Karpas-422 (cell line): ENCODE data around the gene SYNJ2. TPM values are rescaled to one million over a fixed set of nuclear protein-coding genes. Genes with fewer than 3 reads are reported as not detected.
"Not testable (repeated sequence)": the region's sequence is repeated elsewhere in the genome, so short reads cannot be mapped to it uniquely, and the experiment has no call there.

Experiments
- DNase-seq: peaks from one replicate; pipeline ENCODE4 v3.0.0-alpha.2; 2015
- H2AFZ ChIP-seq: fragments of 200-600 bp; sonication (generic); 2 replicates; pipeline ENCODE4 v1.6.1; 2014; ENCODE audit warnings: antibody characterized with exemption, low read length, mixed read lengths
- H3K27ac ChIP-seq: fragments of 200-600 bp; sonication (generic); 2 replicates; pipeline ENCODE4 v1.5.1; 2014; ENCODE audit warnings: mild to moderate bottlenecking, low read length, moderate library complexity
- H3K27me3 ChIP-seq: fragments of 200-600 bp; sonication (generic); 2 replicates; pipeline ENCODE4 v1.6.1; 2014; ENCODE audit warnings: low read length, mixed read lengths
- H3K36me3 ChIP-seq: fragments of 200-600 bp; sonication (generic); 2 replicates; pipeline ENCODE4 v1.6.1; 2014; ENCODE audit warnings: low read length, mixed read lengths; ENCODE audit not compliant: insufficient read depth
- H3K4me1 ChIP-seq: fragments of 200-600 bp; sonication (generic); 2 replicates; pipeline ENCODE4 v1.6.1; 2014; ENCODE audit warnings: mild to moderate bottlenecking, low read length, mixed read lengths
- H3K4me2 ChIP-seq: fragments of 200-600 bp; sonication (generic); 2 replicates; pipeline ENCODE4 v1.6.1; 2014; ENCODE audit warnings: low read length, low read depth, mild to moderate bottlenecking; ENCODE audit not compliant: poor library complexity, severe bottlenecking
- H3K4me3 ChIP-seq: fragments of 200-600 bp; sonication (generic); 2 replicates; pipeline ENCODE4 v1.5.1; 2014; ENCODE audit warnings: mild to moderate bottlenecking, antibody characterized with exemption, low read length, mixed read lengths
- H3K79me2 ChIP-seq: fragments of 200-600 bp; sonication (generic); 2 replicates; pipeline ENCODE4 v1.6.1; 2014; ENCODE audit warnings: mild to moderate bottlenecking, low read length, mixed read lengths
- H3K9ac ChIP-seq: fragments of 200-600 bp; sonication (generic); 2 replicates; pipeline ENCODE4 v1.6.0; 2014; ENCODE audit warnings: low read length
- H3K9me2 ChIP-seq: fragments of 200-600 bp; sonication (generic), shearing (Covaris generic); replicated peaks from 2 replicates; pipeline ENCODE4 v1.6.0; 2014; ENCODE audit warnings: mild to moderate bottlenecking, low read length, moderate library complexity; ENCODE audit not compliant: insufficient read depth
- H3K9me3 ChIP-seq: fragments of 300-700, 200-600 bp; sonication (generic); 2 replicates; pipeline ENCODE4 v1.6.1; 2014; ENCODE audit warnings: low read length, mixed read lengths
- H4K20me1 ChIP-seq: fragments of 200-600 bp; sonication (generic); 2 replicates; pipeline ENCODE4 v1.6.1; 2014; ENCODE audit warnings: mild to moderate bottlenecking, antibody characterized with exemption, low read length, low read depth; ENCODE audit not compliant: insufficient read depth
- total RNA-seq: library from RNA; depleted of rRNA; stranded (reverse); fragments of >200 nt; shearing (Covaris generic); gene quantifications from 2 replicates; pipeline ENCODE4 v1.2.3, GENCODE V29; 2014; ENCODE audit warnings: low replicate concordance

SYNJ2 gene
- total RNA-seq, 1 experiment from 2014 or later, result 0.04 TPM

- Histone ChIP-seq H3K4me2 (no peak overlapping the region), H3K4me1 (no peaks in the 10 kb centered on the region), H3K27me3 (no peaks in the 10 kb centered on the region), H3K36me3 (no peaks in the 10 kb centered on the region), H3K9me3 (no peaks in the 10 kb centered on the region), H3K4me3 (no peak overlapping the region), H3K9ac (no peak overlapping the region), H4K20me1 (peaks cover 4% of the 10 kb centered on the region; the same call in 1 of the 2 replicates), H3K27ac (no peak overlapping the region), H3K79me2 (no peaks in the 10 kb centered on the region), H3K9me2 (no peaks in the 10 kb centered on the region), H2AFZ (no peak overlapping the region)
- DNase-seq, result no peak
Observed at GRCh38 chr6:157943249-157943963, 38.3 kb upstream of the SYNJ2 start.

GRCh38 chr6:157943964-157944283 is 37.7 kb upstream of the SYNJ2 start:
- DNase-seq, result no peak
- no peaks in the 10 kb centered on the region for H3K27me3 ChIP-seq
- H2AFZ ChIP-seq, result no peak overlapping the region
- peaks cover 4% of the 10 kb centered on the region; the same call in 1 of the 2 replicates for H4K20me1 ChIP-seq
- H3K36me3 ChIP-seq, result no peaks in the 10 kb centered on the region
- H3K79me2 ChIP-seq, result no peaks in the 10 kb centered on the region
- no peaks in the 10 kb centered on the region for H3K9me2 ChIP-seq
- H3K27ac ChIP-seq, result no peak overlapping the region
- H3K9ac ChIP-seq, result no peak overlapping the region
- H3K4me1 ChIP-seq, result no peaks in the 10 kb centered on the region
- no peak overlapping the region for H3K4me3 ChIP-seq
- no peak overlapping the region for H3K4me2 ChIP-seq
- H3K9me3 ChIP-seq, result no peaks in the 10 kb centered on the region

- Histone ChIP-seq H3K4me2 (no peak overlapping the region), H2AFZ (no peak overlapping the region), H3K36me3 (no peaks in the 10 kb centered on the region), H4K20me1 (peaks cover 4% of the 10 kb centered on the region; the same call in 1 of the 2 replicates), H3K4me1 (no peaks in the 10 kb centered on the region), H3K4me3 (no peak overlapping the region), H3K79me2 (no peaks in the 10 kb centered on the region), H3K9ac (no peak overlapping the region), H3K9me2 (no peaks in the 10 kb centered on the region), H3K27me3 (no peaks in the 10 kb centered on the region), H3K27ac (no peak overlapping the region), H3K9me3 (no peaks in the 10 kb centered on the region)
- no peak for DNase-seq
Observed at GRCh38 chr6:157944983-157945931, 36.4 kb upstream of the SYNJ2 start.

- Histone ChIP-seq H3K79me2 (no peaks in the 10 kb centered on the region), H3K4me2 (no peak overlapping the region), H3K9me3 (no peaks in the 10 kb centered on the region), H3K27ac (no peak overlapping the region), H3K9ac (no peak overlapping the region), H3K27me3 (no peaks in the 10 kb centered on the region), H3K36me3 (no peaks in the 10 kb centered on the region), H2AFZ (no peak overlapping the region), H4K20me1 (peaks cover 4% of the 10 kb centered on the region; the same call in 1 of the 2 replicates), H3K4me3 (no peak overlapping the region), H3K4me1 (no peaks in the 10 kb centered on the region), H3K9me2 (no peaks in the 10 kb centered on the region)
- peak; percentile 16 for DNase-seq
Observed at GRCh38 chr6:157946053-157946617, 35.5 kb upstream of the SYNJ2 start.

GRCh38 chr6:157946865-157947532 is 34.7 kb upstream of the SYNJ2 start:
- H3K4me1 ChIP-seq, result no peaks in the 10 kb centered on the region
- no peaks in the 10 kb centered on the region for H3K79me2 ChIP-seq
- H3K4me2 ChIP-seq, result no peak overlapping the region
- no peaks in the 10 kb centered on the region for H3K27me3 ChIP-seq
- H3K4me3 ChIP-seq, result no peak overlapping the region
- H3K36me3 ChIP-seq, result no peaks in the 10 kb centered on the region
- H2AFZ ChIP-seq, result no peak overlapping the region
- peak; percentile 61 for DNase-seq
- H3K9me3 ChIP-seq, result no peaks in the 10 kb centered on the region
- H3K27ac ChIP-seq, result no peak overlapping the region
- no peak overlapping the region for H3K9ac ChIP-seq
- no peaks in the 10 kb centered on the region for H3K9me2 ChIP-seq
- peaks cover 4% of the 10 kb centered on the region; the same call in 1 of the 2 replicates for H4K20me1 ChIP-seq

GRCh38 chr6:157950899-157951298 is 30.8 kb upstream of the SYNJ2 start:
- H3K4me1 ChIP-seq, H3K9ac ChIP-seq, H3K27me3 ChIP-seq, H3K27ac ChIP-seq, H3K9me3 ChIP-seq, H4K20me1 ChIP-seq, H2AFZ ChIP-seq, H3K36me3 ChIP-seq, H3K4me3 ChIP-seq, H3K9me2 ChIP-seq, H3K4me2 ChIP-seq, H3K79me2 ChIP-seq: not testable (repeated sequence)
- peak; percentile 7 for DNase-seq

GRCh38 chr6:157951828-157952227 is 29.8 kb upstream of the SYNJ2 start:
- no peak overlapping the region for H2AFZ ChIP-seq
- H3K27me3 ChIP-seq, result no peaks in the 10 kb centered on the region
- no peaks in the 10 kb centered on the region for H3K79me2 ChIP-seq
- no peak for DNase-seq
- no peak overlapping the region for H3K4me2 ChIP-seq
- no peak overlapping the region for H3K4me3 ChIP-seq
- H3K27ac ChIP-seq, result no peak overlapping the region
- H3K9ac ChIP-seq, result no peak overlapping the region
- H3K9me2 ChIP-seq, result no peaks in the 10 kb centered on the region
- H3K36me3 ChIP-seq, result no peaks in the 10 kb centered on the region
- H4K20me1 ChIP-seq, result peaks cover 4% of the 10 kb centered on the region; the same call in 1 of the 2 replicates
- H3K9me3 ChIP-seq, result no peaks in the 10 kb centered on the region
- no peaks in the 10 kb centered on the region for H3K4me1 ChIP-seq
